Heart left ventricle (tissue), 13 donors: ENCODE measurements around the gene PODXL2.

Experiments used
- POLR2A ChIP-seq, 2 donors: fragments of 450-650 bp; IDR thresholded peaks; one replicate each; pipeline ENCODE4 v1.6.1; 2017; ENCODE audit warnings: antibody characterized with exemption in 2 of 2, mild to moderate bottlenecking in 2 of 2, moderate library complexity in 2 of 2
- TF ChIP-seq, protein P1 (sequence below), 12 donors: fragments of 200-600 bp; sonication (generic) in 4 of 12; IDR thresholded peaks; one replicate each; pipeline versions ENCODE4 v1.5.0 to v1.8.0; 2018 to 2022; ENCODE audit warnings: antibody characterized with exemption in 12 of 12, mild to moderate bottlenecking in 5 of 12
- donor health status: ischemic (EF 13 %, LVEDD 7.1; RV severe dilation, severe dysfunction).
- donor health status: DM: no; HTN: yes; CAD: no.
- donor health status: DM: no; HTN: no; CAD: no.
- donor health status: ischemic (EF 25% LVEDD 6.9; RV normal size, moderate dysfunction).
- donor health status: ischemic (EF 25% LVEDD 5.7; RV mildly dilated, moderate dysfunction).
- donor health status: ischemic (EF 35%, LVEDD 5.7; RV mildly dilated, moderate dysfunction).
- donor health status: nonischemic (EF 11% LVEDD 7.7; RV severe dilation, severe dysfunction).
- donor health status: DM: yes; HTN: yes; CAD: no.
- donor health status: PGD.
- donor health status: ischemic (EF 29% LVEDD 5.4; RV normal size, mild dysfunction).
- donor health status: nonischemic (EF 23%, LVEDD 6.1; RV moderate dilation, normal function).

DNA sequence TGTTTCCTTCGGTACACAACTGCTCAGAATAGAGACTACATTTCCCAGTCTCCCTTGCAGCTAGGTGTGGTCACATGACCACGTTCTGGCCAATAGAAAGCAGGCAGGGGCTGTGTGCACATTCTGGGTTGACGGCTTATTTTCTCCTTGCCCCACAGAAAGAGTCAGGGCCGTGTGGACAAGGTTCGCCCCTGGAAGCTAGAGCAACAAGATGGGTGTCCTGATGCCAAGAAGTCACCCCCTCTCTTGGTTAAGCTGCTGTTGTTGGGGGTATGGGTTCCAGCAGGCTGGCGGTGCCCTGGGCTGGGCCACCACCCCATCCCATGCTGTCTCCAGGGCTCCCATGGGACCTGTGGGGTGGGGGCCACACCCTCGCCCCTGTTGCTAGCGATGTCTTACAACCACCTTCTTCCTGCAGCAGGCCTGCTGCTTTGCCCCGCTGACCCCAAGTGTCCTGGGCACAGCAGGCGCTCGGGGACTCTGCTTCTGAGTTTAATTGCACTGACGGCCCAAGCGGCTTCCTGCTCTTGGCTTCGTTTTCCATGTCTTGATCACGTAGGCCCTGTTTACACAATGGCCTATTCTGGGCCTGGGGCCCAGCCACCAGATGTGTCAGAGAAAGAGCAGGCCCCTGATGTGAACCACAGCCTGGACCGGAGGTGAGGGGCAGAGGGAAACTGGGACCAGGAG, 68.7 kb downstream of the PODXL2 start:
- TF ChIP-seq, protein P1, sequence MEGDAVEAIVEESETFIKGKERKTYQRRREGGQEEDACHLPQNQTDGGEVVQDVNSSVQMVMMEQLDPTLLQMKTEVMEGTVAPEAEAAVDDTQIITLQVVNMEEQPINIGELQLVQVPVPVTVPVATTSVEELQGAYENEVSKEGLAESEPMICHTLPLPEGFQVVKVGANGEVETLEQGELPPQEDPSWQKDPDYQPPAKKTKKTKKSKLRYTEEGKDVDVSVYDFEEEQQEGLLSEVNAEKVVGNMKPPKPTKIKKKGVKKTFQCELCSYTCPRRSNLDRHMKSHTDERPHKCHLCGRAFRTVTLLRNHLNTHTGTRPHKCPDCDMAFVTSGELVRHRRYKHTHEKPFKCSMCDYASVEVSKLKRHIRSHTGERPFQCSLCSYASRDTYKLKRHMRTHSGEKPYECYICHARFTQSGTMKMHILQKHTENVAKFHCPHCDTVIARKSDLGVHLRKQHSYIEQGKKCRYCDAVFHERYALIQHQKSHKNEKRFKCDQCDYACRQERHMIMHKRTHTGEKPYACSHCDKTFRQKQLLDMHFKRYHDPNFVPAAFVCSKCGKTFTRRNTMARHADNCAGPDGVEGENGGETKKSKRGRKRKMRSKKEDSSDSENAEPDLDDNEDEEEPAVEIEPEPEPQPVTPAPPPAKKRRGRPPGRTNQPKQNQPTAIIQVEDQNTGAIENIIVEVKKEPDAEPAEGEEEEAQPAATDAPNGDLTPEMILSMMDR (IDR thresholded peaks at IDR 0.05), result no peak
- no peak for TF ChIP-seq POLR2A (IDR thresholded peaks at IDR 0.05)
